Esophagus squamous epithelium (tissue), 5 donors: ENCODE results near the gene SPTSSA. TPM values are rescaled to one million over a fixed set of nuclear protein-coding genes. Genes with fewer than 3 reads are reported as not detected.

Experiments used
- DNase-seq: peaks from one replicate; lab custom pipeline; 2025; lab: John Stamatoyannopoulos, UW
- H3K27ac ChIP-seq, 4 donors: fragments of 200-600 bp; sonication (generic); one replicate each; pipeline ENCODE4 v1.5.1; 2016 to 2019; ENCODE audit warnings: mild to moderate bottlenecking in 1 of 4
- H3K27me3 ChIP-seq, 4 donors: fragments of 200-600 bp; sonication (generic); 1 replicate in 3 of 4; 2 replicates in 1 of 4; pipeline versions ENCODE4 v1.5.1 to v1.6.0; 2017 to 2021; ENCODE audit warnings: antibody characterized with exemption in 1 of 4
- H3K36me3 ChIP-seq, 3 donors: fragments of 200-600 bp; sonication (generic); one replicate each; pipeline ENCODE4 v1.5.1; 2016 to 2019
- H3K4me1 ChIP-seq, 3 donors: fragments of 200-600 bp; sonication (generic); one replicate each; pipeline ENCODE4 v1.5.1; 2017 to 2019
- H3K4me3 ChIP-seq, 4 donors: fragments of 200-600 bp; sonication (generic); 1 replicate in 3 of 4; 2 replicates in 1 of 4; pipeline ENCODE4 v1.5.1; 2016 to 2019; ENCODE audit warnings: mild to moderate bottlenecking in 2 of 4, moderate library complexity in 1 of 4
- H3K9me3 ChIP-seq, 3 donors: fragments of 200-600 bp; sonication (generic); one replicate each; pipeline ENCODE4 v1.5.1; 2016 to 2019
- POLR2A ChIP-seq, 4 donors: fragments of 450-650 bp; IDR thresholded peaks; one replicate each; pipeline ENCODE4 v1.6.1; 2017; ENCODE audit warnings: antibody characterized with exemption in 4 of 4, mild to moderate bottlenecking in 4 of 4, moderate library complexity in 3 of 4
- WGBS, 2 donors: methylation state at CpG; one replicate each; pipeline ENCODE4 v1.1.5; 2018; 5-methylcytosine and 5-hydroxymethylcytosine counted together
- intact Hi-C: fragments of 100-400 bp; cut with DNase I; formaldehyde crosslinking; loops from one replicate; pipeline ENCODE4 v1.15.0; 2022
- total RNA-seq, 4 donors: library from RNA; depleted of rRNA; stranded (reverse); fragments of >200 nt; gene quantifications; one replicate each; pipeline ENCODE4 v1.1.0, GENCODE V29; 2016
- TF ChIP-seq, protein P1 (sequence below), 6 experiments: fragments of 450-650 bp in 4 of 6; fragments of 200-600 bp in 2 of 6; sonication (generic) in 2 of 6; IDR thresholded peaks; one replicate each; pipeline ENCODE4 v1.5.1; 2016 to 2019; ENCODE audit warnings: antibody characterized with exemption in 6 of 6, mild to moderate bottlenecking in 4 of 6, moderate library complexity in 4 of 6
- donor health status: DM: yes; HTN: yes; CAD: no.

Gene SPTSSA
- total RNA-seq, 4 donors from 2014 or later, result 9.4 to 35.0 (median 17.3) TPM

DNA sequence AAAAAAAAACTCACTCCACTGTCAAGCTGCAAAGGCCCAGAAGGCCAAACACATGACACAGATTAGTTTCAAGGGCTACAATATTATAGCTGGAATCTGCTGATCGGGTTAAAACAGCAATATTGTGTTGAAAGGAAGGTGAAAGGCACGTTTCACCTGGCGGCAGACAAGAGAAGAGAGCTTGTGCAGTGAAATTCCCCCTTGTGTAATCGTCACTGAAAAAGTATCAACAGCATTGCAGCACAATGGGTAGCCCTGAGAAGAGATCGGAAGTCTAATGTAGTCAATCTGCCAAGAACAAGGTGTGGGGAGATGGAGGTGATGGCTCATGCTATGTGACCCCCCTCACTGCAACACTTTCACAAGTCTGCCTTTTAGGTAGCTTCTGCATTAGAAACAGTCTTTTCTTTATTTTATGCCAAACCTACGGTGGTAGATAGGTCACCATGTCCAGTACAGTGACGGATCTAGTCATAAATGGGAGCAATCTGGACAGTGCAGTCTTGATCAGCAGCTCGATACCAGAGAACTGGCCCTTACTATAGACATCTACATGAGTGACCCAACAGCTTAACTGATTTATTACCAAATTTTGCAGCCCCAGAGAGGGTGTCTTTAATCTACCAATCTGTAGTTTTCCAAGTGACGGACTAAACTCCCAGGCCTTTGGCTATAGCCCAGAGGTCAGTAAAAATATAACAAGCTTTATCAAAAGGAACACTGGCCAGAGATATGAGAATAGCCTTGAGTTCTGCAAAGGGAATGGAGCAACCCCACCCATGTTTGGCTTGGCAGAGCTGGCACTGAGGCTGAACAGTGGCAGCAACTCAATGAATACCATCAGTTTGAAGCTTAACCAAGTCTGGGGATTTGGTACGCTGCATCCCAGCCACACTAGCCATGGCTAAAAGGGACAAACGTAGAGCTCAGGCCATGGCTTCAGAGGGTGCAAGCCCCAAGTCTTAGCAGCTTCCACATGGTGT, 35.4 kb downstream of the SPTSSA start:
- intact Hi-C loops, result no loop called here
- WGBS, 2 donors, result 85 to 89% methylated on average over 10 of the region's 11 CpGs

DNA sequence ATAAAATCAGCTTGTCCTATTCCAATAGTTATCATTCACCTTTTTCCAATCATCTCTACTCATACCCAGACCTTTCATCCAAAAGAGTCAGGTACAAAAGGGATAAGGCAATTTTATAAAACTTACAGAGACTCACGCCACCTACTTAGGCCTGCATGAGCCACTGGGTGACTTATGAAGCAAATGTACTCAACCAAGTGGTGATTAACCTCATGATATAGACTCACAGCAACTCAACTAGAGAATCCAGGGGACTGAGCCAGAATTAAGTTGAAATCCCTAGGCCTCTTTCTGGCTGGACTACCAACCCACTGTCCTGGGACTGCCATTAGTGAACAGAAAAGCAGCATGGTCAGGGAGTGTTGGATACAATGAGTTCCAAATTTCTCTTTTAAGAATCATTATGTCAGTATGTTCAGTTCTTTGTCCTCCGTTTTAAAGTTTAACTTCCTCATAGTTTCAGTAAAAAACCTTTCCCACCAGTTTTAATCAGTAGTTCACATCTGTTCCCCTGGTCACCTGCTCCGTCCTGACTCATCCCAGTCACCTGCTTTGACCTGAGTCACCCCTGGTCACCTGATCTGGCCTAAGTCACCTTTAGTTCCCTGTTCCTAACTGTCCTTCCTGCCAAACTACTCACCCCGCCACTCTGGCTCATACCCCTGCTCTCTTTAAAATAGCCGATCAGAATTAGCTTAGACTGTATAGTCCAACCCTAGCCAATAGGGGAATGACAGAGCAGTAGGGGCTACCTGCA, 36.8 kb downstream of the SPTSSA start:
- H3K27me3 ChIP-seq, result no peaks in the 10 kb centered on the region
- intact Hi-C loops, result no loop called here
- no peak overlapping the region for H3K4me3 ChIP-seq
- no peak for DNase-seq
- peak overlapping the region in 1 of 4 donors; percentile 14 for H3K27ac ChIP-seq
- WGBS, 2 donors, result 80 to 85% methylated on average over 5 of the region's 5 CpGs
- H3K9me3 ChIP-seq, result peaks cover 0 to 9% (median 9%) of the 10 kb centered on the region in 3 donors
- no peaks in the 10 kb centered on the region for H3K36me3 ChIP-seq
- H3K4me1 ChIP-seq, result no peaks in the 10 kb centered on the region
- TF ChIP-seq, protein P1, sequence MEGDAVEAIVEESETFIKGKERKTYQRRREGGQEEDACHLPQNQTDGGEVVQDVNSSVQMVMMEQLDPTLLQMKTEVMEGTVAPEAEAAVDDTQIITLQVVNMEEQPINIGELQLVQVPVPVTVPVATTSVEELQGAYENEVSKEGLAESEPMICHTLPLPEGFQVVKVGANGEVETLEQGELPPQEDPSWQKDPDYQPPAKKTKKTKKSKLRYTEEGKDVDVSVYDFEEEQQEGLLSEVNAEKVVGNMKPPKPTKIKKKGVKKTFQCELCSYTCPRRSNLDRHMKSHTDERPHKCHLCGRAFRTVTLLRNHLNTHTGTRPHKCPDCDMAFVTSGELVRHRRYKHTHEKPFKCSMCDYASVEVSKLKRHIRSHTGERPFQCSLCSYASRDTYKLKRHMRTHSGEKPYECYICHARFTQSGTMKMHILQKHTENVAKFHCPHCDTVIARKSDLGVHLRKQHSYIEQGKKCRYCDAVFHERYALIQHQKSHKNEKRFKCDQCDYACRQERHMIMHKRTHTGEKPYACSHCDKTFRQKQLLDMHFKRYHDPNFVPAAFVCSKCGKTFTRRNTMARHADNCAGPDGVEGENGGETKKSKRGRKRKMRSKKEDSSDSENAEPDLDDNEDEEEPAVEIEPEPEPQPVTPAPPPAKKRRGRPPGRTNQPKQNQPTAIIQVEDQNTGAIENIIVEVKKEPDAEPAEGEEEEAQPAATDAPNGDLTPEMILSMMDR (IDR thresholded peaks at IDR 0.05), result no peak
- TF ChIP-seq POLR2A (IDR thresholded peaks at IDR 0.05), result no peak

More for the DNA sequence above, 35.4 kb downstream of the SPTSSA start:
- no peak for DNase-seq
- H3K27ac ChIP-seq, result no peak overlapping the region
- TF ChIP-seq, protein P1 (IDR thresholded peaks at IDR 0.05), result no peak
- no peak for TF ChIP-seq POLR2A (IDR thresholded peaks at IDR 0.05)
- H3K36me3 ChIP-seq, result no peaks in the 10 kb centered on the region
- no peak overlapping the region for H3K4me3 ChIP-seq
- H3K9me3 ChIP-seq, result no peaks in the 10 kb centered on the region
- no peaks in the 10 kb centered on the region for H3K4me1 ChIP-seq
- no peaks in the 10 kb centered on the region for H3K27me3 ChIP-seq

DNA sequence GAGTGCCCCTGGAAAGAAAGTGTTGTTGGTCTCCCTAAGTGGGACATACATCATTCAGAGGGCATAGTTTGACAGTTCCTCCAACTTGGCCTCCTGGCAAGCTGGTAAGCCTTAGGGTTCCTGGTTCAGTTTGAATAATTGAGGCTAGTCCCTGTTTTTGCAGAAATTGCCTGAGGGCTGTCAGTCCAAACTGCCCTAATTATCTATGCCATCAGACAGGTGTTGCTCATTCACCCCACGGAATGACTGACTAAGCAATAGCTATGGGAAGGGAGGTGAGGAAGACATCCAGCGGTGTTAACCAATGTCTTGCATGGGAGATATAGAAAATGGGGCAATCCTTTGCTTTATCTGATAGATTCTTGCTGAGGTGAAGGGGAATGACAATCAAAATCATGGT, 37.6 kb downstream of the SPTSSA start:
- no peak overlapping the region for H3K4me3 ChIP-seq
- H3K27me3 ChIP-seq, result no peaks in the 10 kb centered on the region
- peaks cover 0 to 15% (median 10%) of the 10 kb centered on the region in 3 donors for H3K9me3 ChIP-seq
- no peak for DNase-seq
- 54 to 60% methylated on average over 2 of the region's 2 CpGs for WGBS, 2 donors
- no peaks in the 10 kb centered on the region for H3K36me3 ChIP-seq
- intact Hi-C loops, result no loop called here
- no peak overlapping the region for H3K27ac ChIP-seq
- H3K4me1 ChIP-seq, result no peaks in the 10 kb centered on the region
- TF ChIP-seq POLR2A (IDR thresholded peaks at IDR 0.05), result no peak
- TF ChIP-seq, protein P1 (IDR thresholded peaks at IDR 0.05), result no peak

DNA sequence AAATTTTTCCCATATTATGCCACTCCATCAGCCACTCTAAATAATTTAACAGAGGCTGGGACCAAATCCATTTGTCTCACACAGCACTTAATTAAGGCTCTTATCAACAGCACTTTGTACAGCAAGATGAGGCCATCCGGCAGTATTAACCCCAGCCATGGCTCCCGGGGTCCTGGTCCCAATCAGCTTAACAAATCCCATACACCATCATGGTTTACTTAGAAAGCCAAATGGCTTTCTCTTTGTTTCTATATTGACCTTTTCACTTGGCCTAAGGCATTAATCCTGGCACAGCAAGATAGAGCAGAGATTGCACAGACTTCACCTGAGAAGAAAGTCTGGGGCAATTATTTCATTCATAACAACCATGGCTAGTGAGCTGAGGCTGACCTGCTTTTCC, 38.6 kb downstream of the SPTSSA start:
- Histone ChIP-seq H3K9me3 (peaks cover 0 to 15% (median 15%) of the 10 kb centered on the region in 3 donors), H3K27ac (no peak overlapping the region), H3K27me3 (no peaks in the 10 kb centered on the region), H3K36me3 (no peaks in the 10 kb centered on the region), H3K4me1 (no peaks in the 10 kb centered on the region), H3K4me3 (no peak overlapping the region)
- DNase-seq, result no peak
- TF ChIP-seq POLR2A (IDR thresholded peaks at IDR 0.05), result no peak
- TF ChIP-seq, protein P1 (IDR thresholded peaks at IDR 0.05), result no peak
- WGBS, 2 donors, result 71 to 79% methylated on average over 2 of the region's 2 CpGs
- intact Hi-C loops, result no loop called here
